Measurements from ENCODE around the gene MBD3L1.

Gene MBD3L1

GRCh38 chr19:8832132-8833021 is at the start of gene MBD3L1, which contains the start of gene ZNF558:
MBD3L1 (plus strand) TSS chr19:8832377; CDS start chr19:8842679, 10,302 bp downstream.
ZNF558 (minus strand) TSS chr19:8832304; CDS start chr19:8822659, 9,645 bp downstream.
- DNase-seq (ENCODE audit: low read depth): peak; percentile 99

GRCh38 chr19:8794823-8795222 is 37.4 kb upstream of the MBD3L1 start:
- DNase-seq (ENCODE audit: low read depth): no peak

GRCh38 chr19:8806661-8807060 is 25.5 kb upstream of the MBD3L1 start:
- DNase-seq (ENCODE audit: low read depth): no peak

GRCh38 chr19:8811315-8812172 is 20.6 kb upstream of the MBD3L1 start:
- no peak for DNase-seq (ENCODE audit: low read depth)

- DNase-seq (ENCODE audit: low read depth): no peak
Observed at GRCh38 chr19:8814176-8814575, 18.0 kb upstream of the MBD3L1 start.

GRCh38 chr19:8815780-8816179 is 16.4 kb upstream of the MBD3L1 start:
- no peak for DNase-seq (ENCODE audit: low read depth)

- no peak for DNase-seq (ENCODE audit: low read depth)
Observed at GRCh38 chr19:8820234-8820633, 11.9 kb upstream of the MBD3L1 start.

- no peak for DNase-seq (ENCODE audit: low read depth)
Observed at GRCh38 chr19:8821748-8822241, 10.4 kb upstream of the MBD3L1 start.

- DNase-seq (ENCODE audit: low read depth): no peak
Observed at GRCh38 chr19:8826371-8826770, 5.8 kb upstream of the MBD3L1 start.

- no peak for DNase-seq (ENCODE audit: low read depth)
Observed at GRCh38 chr19:8827277-8827676, 4.9 kb upstream of the MBD3L1 start.

- DNase-seq (ENCODE audit: low read depth): no peak
Observed at GRCh38 chr19:8831373-8831772, 804 bp upstream of the MBD3L1 start.

GRCh38 chr19:8831832-8832131 is 395 bp upstream of the MBD3L1 start:
- DNase-seq (ENCODE audit: low read depth): no peak

- DNase-seq (ENCODE audit: low read depth): no peak
Observed at GRCh38 chr19:8835446-8835845, 3.3 kb downstream of the MBD3L1 start.

- no peak for DNase-seq (ENCODE audit: low read depth)
Observed at GRCh38 chr19:8835877-8836276, 3.7 kb downstream of the MBD3L1 start.

GRCh38 chr19:8840708-8841107 is 8.5 kb downstream of the MBD3L1 start:
- no peak for DNase-seq (ENCODE audit: low read depth)

- DNase-seq (ENCODE audit: low read depth): no peak
Observed at GRCh38 chr19:8846819-8847218, 14.6 kb downstream of the MBD3L1 start.

GRCh38 chr19:8849232-8849631 is 17.1 kb downstream of the MBD3L1 start:
- DNase-seq (ENCODE audit: low read depth): no peak

- DNase-seq (ENCODE audit: low read depth): no peak
Observed at GRCh38 chr19:8850488-8850887, 18.3 kb downstream of the MBD3L1 start.

- DNase-seq (ENCODE audit: low read depth): no peak
Observed at GRCh38 chr19:8858260-8858659, 26.1 kb downstream of the MBD3L1 start.

- no peak for DNase-seq (ENCODE audit: low read depth)
Observed at GRCh38 chr19:8866344-8866743, 34.2 kb downstream of the MBD3L1 start.

GRCh38 chr19:8877854-8878705 is 45.9 kb downstream of the MBD3L1 start:
- no peak for DNase-seq (ENCODE audit: low read depth)

All from stimulated activated CD4-positive, alpha-beta T cell treated with anti-CD3 and anti-CD28 coated beads, Interleukin-2, amount 100 ng/mL, for 4 hours (primary cell).